CD4-positive, alpha-beta memory T cell (primary cell): ENCODE data around the gene SMC6. TPM values are rescaled to one million over a fixed set of nuclear protein-coding genes. Genes with fewer than 3 reads are reported as not detected.

Source experiments
- CTCF ChIA-PET: fragments of 350-600 bp; sonication (Branson Sonifier 250); formaldehyde crosslinking; loops from one replicate; lab custom pipeline; 2021; ENCODE audit warnings: inconsistent platforms; ENCODE audit not compliant: partially characterized antibody; lab: Charles Lee
- POLR2A ChIA-PET: fragments of 350-600 bp; sonication (Branson Sonifier 250); formaldehyde crosslinking; loops from one replicate; lab custom pipeline; 2021; ENCODE audit not compliant: partially characterized antibody; lab: Charles Lee
- DNase-seq, 5 donors: peaks; one replicate each; pipeline versions ENCODE4 v3.0.0 to v3.0.0-alpha.2; 2020 to 2022; ENCODE audit warnings: mixed read lengths in 1 of 5
- H3K27ac ChIP-seq: one replicate; pipeline ENCODE4 v1.7.0; 2013; ENCODE audit warnings: low read depth, low read length
- H3K27me3 ChIP-seq: 2 replicates; pipeline ENCODE4 v1.7.0; 2013; ENCODE audit warnings: mild to moderate bottlenecking, low read length, moderate library complexity; ENCODE audit not compliant: insufficient read depth
- H3K36me3 ChIP-seq: 2 replicates; pipeline ENCODE4 v1.7.0; 2013; ENCODE audit warnings: mild to moderate bottlenecking, low read length, moderate library complexity; ENCODE audit not compliant: insufficient read depth
- H3K4me1 ChIP-seq: 2 replicates; pipeline ENCODE4 v1.7.0; 2013; ENCODE audit warnings: mild to moderate bottlenecking, low read length, moderate library complexity; ENCODE audit not compliant: insufficient read depth
- H3K4me3 ChIP-seq, 2 donors: one replicate each; pipeline ENCODE4 v1.7.0; 2013; ENCODE audit warnings: low read length in 2 of 2, mild to moderate bottlenecking in 1 of 2
- H3K9me3 ChIP-seq, 2 donors: one replicate each; pipeline ENCODE4 v1.7.0; 2013; ENCODE audit warnings: low read length in 2 of 2, control low read depth in 1 of 2; ENCODE audit not compliant: control insufficient read depth in 1 of 2
- H3K27ac Mint-ChIP-seq, 7 donors: one replicate each; pipeline ENCODE4 v1.8.0; 2020 to 2021; ENCODE audit warnings: mixed read lengths in 7 of 7, mild to moderate bottlenecking in 6 of 7, inconsistent platforms in 3 of 7, moderate library complexity in 3 of 7
- H3K27me3 Mint-ChIP-seq, 2 donors: one replicate each; pipeline ENCODE4 v1.8.0; 2020 to 2021; ENCODE audit warnings: mixed read lengths in 2 of 2
- H3K36me3 Mint-ChIP-seq, 2 donors: one replicate each; pipeline ENCODE4 v1.8.0; 2020 to 2021; ENCODE audit warnings: mixed read lengths in 2 of 2, inconsistent platforms in 1 of 2, mild to moderate bottlenecking in 1 of 2
- H3K4me1 Mint-ChIP-seq, 4 donors: one replicate each; pipeline ENCODE4 v1.8.0; 2020 to 2021; ENCODE audit warnings: mixed read lengths in 4 of 4, mild to moderate bottlenecking in 1 of 4
- H3K4me3 Mint-ChIP-seq, 8 donors: one replicate each; pipeline ENCODE4 v1.8.0; 2020 to 2021; ENCODE audit warnings: mixed read lengths in 8 of 8, mild to moderate bottlenecking in 7 of 8, moderate library complexity in 6 of 8, inconsistent platforms in 3 of 8
- H3K9me3 Mint-ChIP-seq, 8 donors: one replicate each; pipeline ENCODE4 v1.8.0; 2020 to 2021; ENCODE audit warnings: mixed read lengths in 8 of 8, mild to moderate bottlenecking in 5 of 8, inconsistent platforms in 3 of 8, moderate library complexity in 1 of 8
- intact Hi-C: fragments of 100-400 bp; cut with micrococcal nuclease; formaldehyde crosslinking; loops from one replicate; pipeline ENCODE4 v1.15.1; 2023
- polyA plus RNA-seq, 2 donors: library from polyadenylated mRNA; unstranded; fragments of 300-500 nt; fragmentation: Illumina TruSeq; gene quantifications; one replicate each; pipeline ENCODE4 v1.2.3, GENCODE V29; 2021
- total RNA-seq, 2 experiments: library from RNA; stranded (reverse); gene quantifications; one replicate each; pipeline ENCODE4 v1.2.3, GENCODE V29; 2021

Gene SMC6
- total and polyA plus RNA-seq, 4 experiments from 2014 or later: 4.8 to 19.2 (median 17.4) TPM

DNA sequence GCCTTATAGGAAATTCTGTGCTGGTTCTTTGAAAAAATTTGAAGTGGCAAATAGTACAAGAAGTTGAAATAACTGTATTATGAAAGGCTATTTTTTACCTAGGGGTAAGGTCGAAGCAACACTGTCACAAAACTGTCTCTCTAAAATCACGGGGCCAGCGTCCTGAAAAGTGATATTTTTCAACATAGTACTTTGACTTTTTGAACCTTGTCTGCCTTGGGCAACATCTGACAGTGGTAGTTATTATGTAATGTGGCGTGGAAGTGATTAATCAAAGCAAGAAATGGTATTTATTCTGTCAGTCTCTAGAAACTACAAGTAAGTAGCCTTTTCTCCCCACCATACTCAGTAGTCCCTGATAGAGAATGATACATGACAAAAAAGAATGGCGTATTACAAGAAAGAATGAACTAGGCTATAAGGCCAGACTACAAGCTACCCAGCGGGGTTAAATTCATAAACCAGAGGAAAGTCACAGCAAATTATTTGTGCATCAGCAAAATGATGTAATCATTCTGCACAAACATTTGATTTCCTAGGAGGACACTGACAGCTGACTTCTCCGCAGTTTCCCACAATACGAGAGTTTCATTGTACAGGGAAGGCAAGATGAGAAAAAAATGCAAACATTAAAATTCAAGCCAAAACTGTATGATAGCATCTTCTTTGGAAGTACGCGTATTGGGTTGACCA lies 10.2 kb upstream of the SMC6 start:
- Mint-ChIP-seq H3K4me1 (no peaks in the 10 kb centered on the region), H3K27me3 (no peaks in the 10 kb centered on the region), H3K4me3 (no peak overlapping the region), H3K9me3 (no peaks in the 10 kb centered on the region), H3K27ac (no peak overlapping the region), H3K36me3 (peaks cover 1 to 12% of the 10 kb centered on the region in 2 donors)
- no peak for DNase-seq
- H3K27me3 ChIP-seq: no peaks in the 10 kb centered on the region
- no peaks in the 10 kb centered on the region for H3K4me1 ChIP-seq
- intact Hi-C loops: no loop called here
- no peak overlapping the region for H3K27ac ChIP-seq
- no peaks in the 10 kb centered on the region for H3K36me3 ChIP-seq
- no peaks in the 10 kb centered on the region for H3K9me3 ChIP-seq
- no peak overlapping the region for H3K4me3 ChIP-seq
- ChIA-PET POLR2A (no interaction called here), CTCF (no interaction called here)

DNA sequence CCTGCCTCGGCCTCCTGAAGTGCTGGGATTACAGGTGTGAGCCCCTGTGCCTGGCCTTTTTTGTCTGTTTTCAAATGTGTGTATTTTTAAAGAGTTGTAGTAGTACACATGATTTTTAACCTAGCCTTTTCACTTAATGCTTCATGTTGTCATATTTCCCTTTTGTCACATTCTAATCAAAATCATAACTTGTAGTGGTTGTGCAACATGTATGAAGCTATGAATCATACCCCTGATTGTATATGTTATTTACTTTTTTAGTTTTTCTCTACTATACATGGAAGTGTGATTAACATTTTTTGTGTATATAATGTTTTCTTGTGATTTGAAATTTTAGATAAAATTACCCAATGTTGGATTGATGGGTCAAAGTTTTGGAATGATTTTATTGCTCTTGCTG lies 8.8 kb upstream of the SMC6 start:
- POLR2A ChIA-PET: no interaction called here
- H3K4me1 ChIP-seq: no peaks in the 10 kb centered on the region
- no peaks in the 10 kb centered on the region for H3K9me3 Mint-ChIP-seq
- peak overlapping the region in 1 of 7 donors; percentile 13 for H3K27ac Mint-ChIP-seq
- no peaks in the 10 kb centered on the region for H3K27me3 Mint-ChIP-seq
- no peak for DNase-seq
- no peaks in the 10 kb centered on the region for H3K4me1 Mint-ChIP-seq
- no peaks in the 10 kb centered on the region for H3K27me3 ChIP-seq
- no peak overlapping the region for H3K27ac ChIP-seq
- intact Hi-C loops: no loop called here
- H3K4me3 Mint-ChIP-seq: no peak overlapping the region
- CTCF ChIA-PET: no interaction called here
- H3K4me3 ChIP-seq: no peak overlapping the region
- H3K36me3 ChIP-seq: no peaks in the 10 kb centered on the region
- peaks cover 0 to 8% of the 10 kb centered on the region in 2 donors for H3K36me3 Mint-ChIP-seq
- no peaks in the 10 kb centered on the region for H3K9me3 ChIP-seq

DNA sequence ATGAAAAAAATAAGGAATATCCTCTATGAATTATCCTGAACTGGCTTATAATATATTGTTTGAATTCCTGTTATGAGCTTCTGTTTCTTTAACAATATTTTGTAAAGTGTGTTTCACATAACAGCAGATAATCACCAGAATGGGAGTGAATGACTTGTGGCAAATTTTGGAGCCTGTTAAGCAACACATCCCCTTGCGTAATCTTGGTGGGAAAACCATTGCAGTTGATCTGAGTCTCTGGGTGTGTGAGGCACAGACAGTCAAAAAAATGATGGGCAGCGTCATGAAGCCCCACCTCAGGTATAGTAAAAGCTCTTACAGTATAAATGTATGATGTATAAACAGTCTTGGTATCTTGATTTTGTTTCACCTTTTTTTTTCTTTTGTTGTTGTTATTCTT lies 6.2 kb upstream of the SMC6 start:
- H3K27ac ChIP-seq: no peak overlapping the region
- H3K4me3 Mint-ChIP-seq: no peak overlapping the region
- peak overlapping the region in 1 of 7 donors; percentile 10 for H3K27ac Mint-ChIP-seq
- no peaks in the 10 kb centered on the region for H3K27me3 Mint-ChIP-seq
- H3K27me3 ChIP-seq: no peaks in the 10 kb centered on the region
- CTCF ChIA-PET: no interaction called here
- no peaks in the 10 kb centered on the region for H3K36me3 ChIP-seq
- POLR2A ChIA-PET: no interaction called here
- intact Hi-C loops: no loop called here
- no peaks in the 10 kb centered on the region for H3K9me3 ChIP-seq
- peaks cover 2 to 4% (median 2%) of the 10 kb centered on the region in 4 donors for H3K4me1 Mint-ChIP-seq
- H3K4me3 ChIP-seq: no peak overlapping the region
- H3K4me1 ChIP-seq: peaks cover 4% of the 10 kb centered on the region
- DNase-seq: no peak
- peaks cover under 1 to 4% of the 10 kb centered on the region in 2 donors for H3K36me3 Mint-ChIP-seq
- no peaks in the 10 kb centered on the region for H3K9me3 Mint-ChIP-seq

DNA sequence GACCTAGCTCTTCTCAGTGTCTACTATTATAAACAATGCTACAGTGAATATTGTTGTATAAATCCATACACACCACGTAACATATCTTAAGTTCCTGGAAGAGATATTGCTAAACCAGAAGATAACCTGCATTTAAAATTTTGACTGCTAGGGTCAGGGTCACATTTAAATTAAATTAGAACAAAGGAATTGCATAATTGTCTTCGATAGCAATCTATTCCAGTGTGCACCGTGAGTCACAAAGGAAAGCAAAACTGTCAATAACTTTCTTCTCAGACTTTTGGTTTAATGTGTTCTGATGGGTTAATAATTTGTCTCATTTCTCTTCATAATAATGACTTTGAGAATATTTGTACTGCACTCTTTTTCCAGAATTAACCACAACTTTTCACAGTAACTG lies 4.5 kb upstream of the SMC6 start:
- no peak overlapping the region for H3K4me3 ChIP-seq
- H3K9me3 ChIP-seq: no peaks in the 10 kb centered on the region
- H3K27ac Mint-ChIP-seq: no peak overlapping the region
- no peaks in the 10 kb centered on the region for H3K27me3 Mint-ChIP-seq
- no peak overlapping the region for H3K27ac ChIP-seq
- no peak overlapping the region for H3K4me3 Mint-ChIP-seq
- H3K4me1 Mint-ChIP-seq: peaks cover 4 to 10% (median 6%) of the 10 kb centered on the region in 4 donors
- no peaks in the 10 kb centered on the region for H3K36me3 ChIP-seq
- H3K9me3 Mint-ChIP-seq: no peaks in the 10 kb centered on the region
- ChIA-PET CTCF (no interaction called here), POLR2A (no interaction called here)
- no peak for DNase-seq
- peaks cover 9% of the 10 kb centered on the region for H3K4me1 ChIP-seq
- intact Hi-C loops: no loop called here
- H3K27me3 ChIP-seq: no peaks in the 10 kb centered on the region
- peaks cover under 1 to 7% of the 10 kb centered on the region in 2 donors for H3K36me3 Mint-ChIP-seq

DNA sequence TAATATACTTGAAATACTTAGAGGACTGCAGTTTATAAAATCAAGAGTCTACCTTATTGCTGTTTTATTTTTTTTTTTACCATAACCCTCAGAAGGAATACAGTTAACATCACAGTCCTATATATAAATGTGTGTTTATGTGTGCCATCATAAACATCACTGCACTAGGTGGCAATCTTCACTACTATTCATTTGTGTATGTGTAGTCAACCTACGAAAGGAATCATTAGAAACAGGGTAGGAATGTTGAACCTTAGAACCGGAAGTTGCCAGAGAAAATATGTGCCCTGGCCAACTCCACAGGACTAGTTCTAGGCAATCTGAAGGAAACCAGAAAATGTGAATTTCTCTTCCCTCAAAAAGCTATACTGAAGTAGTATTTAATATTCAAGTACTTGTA lies 3.7 kb upstream of the SMC6 start:
- Histone ChIP-seq H3K27ac (no peak overlapping the region), H3K4me3 (no peak overlapping the region), H3K9me3 (no peaks in the 10 kb centered on the region), H3K27me3 (no peaks in the 10 kb centered on the region), H3K4me1 (peaks cover 17% of the 10 kb centered on the region), H3K36me3 (no peaks in the 10 kb centered on the region)
- ChIA-PET POLR2A (no interaction called here), CTCF (no interaction called here)
- no peaks in the 10 kb centered on the region for H3K9me3 Mint-ChIP-seq
- peaks cover 0 to 9% of the 10 kb centered on the region in 2 donors for H3K36me3 Mint-ChIP-seq
- intact Hi-C loops: no loop called here
- H3K4me3 Mint-ChIP-seq: no peak overlapping the region
- peaks cover 10 to 18% (median 13%) of the 10 kb centered on the region in 4 donors for H3K4me1 Mint-ChIP-seq
- DNase-seq: no peak
- peak overlapping the region in 1 of 7 donors; percentile 4 for H3K27ac Mint-ChIP-seq
- no peaks in the 10 kb centered on the region for H3K27me3 Mint-ChIP-seq

DNA sequence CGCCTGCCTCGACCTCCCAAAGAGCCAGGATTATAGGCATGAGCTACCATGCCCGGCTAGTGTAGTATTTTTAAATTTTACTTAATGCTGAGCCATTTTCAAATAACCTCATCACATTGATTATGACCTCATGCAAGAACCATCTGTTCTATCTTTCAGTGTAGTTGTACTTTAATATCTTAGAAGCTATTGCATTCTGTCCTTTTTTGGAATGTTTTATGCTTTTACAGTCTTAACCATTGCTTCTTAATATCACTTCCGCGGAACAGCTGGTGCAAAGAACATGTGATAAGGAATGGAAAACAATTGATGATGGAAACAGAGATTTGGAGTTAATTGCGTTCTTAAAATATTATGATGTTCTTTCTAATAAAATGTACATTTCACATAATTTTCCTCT lies 3.1 kb upstream of the SMC6 start:
- ChIA-PET POLR2A (no interaction called here), CTCF (interaction anchor here (1.7 kb wide), 1 partner anchor 37 kb away, joined by 4 read pairs; no protein-coding TSS in a partner anchor)
- Mint-ChIP-seq H3K27me3 (no peaks in the 10 kb centered on the region), H3K36me3 (peaks cover 0 to 9% of the 10 kb centered on the region in 2 donors), H3K4me3 (no peak overlapping the region), H3K4me1 (peaks cover 14 to 24% (median 18%) of the 10 kb centered on the region in 4 donors), H3K27ac (no peak overlapping the region), H3K9me3 (no peaks in the 10 kb centered on the region)
- no peak overlapping the region for H3K4me3 ChIP-seq
- no peaks in the 10 kb centered on the region for H3K27me3 ChIP-seq
- intact Hi-C loops: no loop called here
- no peak overlapping the region for H3K27ac ChIP-seq
- no peaks in the 10 kb centered on the region for H3K9me3 ChIP-seq
- H3K36me3 ChIP-seq: no peaks in the 10 kb centered on the region
- no peak for DNase-seq
- H3K4me1 ChIP-seq: peaks cover 22% of the 10 kb centered on the region

DNA sequence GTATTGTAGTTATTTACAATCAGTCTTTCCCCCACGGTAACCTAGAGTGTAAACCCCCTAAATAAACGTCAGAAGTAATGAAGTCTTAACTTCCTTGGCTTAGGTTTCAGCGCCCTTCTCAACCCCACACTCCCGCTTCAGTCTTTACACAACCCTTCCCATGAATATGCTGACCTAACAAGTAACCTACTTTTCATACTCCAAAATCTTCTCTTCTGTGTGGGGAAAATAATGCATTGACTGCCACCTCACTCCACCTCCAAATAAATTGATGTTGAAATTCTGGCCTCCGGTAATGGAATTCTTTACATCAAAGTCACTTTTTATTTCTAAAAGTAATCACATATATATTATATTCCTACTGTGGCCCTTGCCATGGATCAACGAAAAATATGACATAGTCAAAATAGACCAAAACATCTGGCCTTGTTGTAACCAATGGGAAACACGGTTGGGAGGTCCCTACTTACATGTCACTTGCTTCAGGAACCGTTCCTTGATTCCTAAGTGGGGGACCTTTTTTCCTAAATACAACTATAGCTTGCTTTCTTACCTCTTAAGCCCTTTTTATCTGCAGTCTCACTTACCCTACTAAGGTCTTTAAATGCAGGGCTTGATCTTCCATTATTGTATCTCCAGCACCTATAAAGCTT lies 1.3 kb upstream of the SMC6 start:
- Histone ChIP-seq H3K4me3 (peak overlapping the region; percentile 86 to 90), H3K36me3 (no peaks in the 10 kb centered on the region), H3K4me1 (peaks cover 29% of the 10 kb centered on the region), H3K27ac (peak overlapping the region; percentile 95), H3K9me3 (no peaks in the 10 kb centered on the region), H3K27me3 (no peaks in the 10 kb centered on the region)
- intact Hi-C loops: loop anchor here (1.0 kb wide), 1 partner anchor 805 kb away; the partner anchor contains the start of gene RDH14
- DNase-seq: peak in 1 of 5 donors; percentile 19
- Mint-ChIP-seq H3K27ac (peak overlapping the region; percentile 95 to 99 (median 97)), H3K27me3 (no peaks in the 10 kb centered on the region), H3K9me3 (no peaks in the 10 kb centered on the region), H3K4me1 (peaks cover 17 to 32% (median 22%) of the 10 kb centered on the region in 4 donors), H3K4me3 (peak overlapping the region; percentile 90 to 97 (median 94)), H3K36me3 (peaks cover 0 to 9% of the 10 kb centered on the region in 2 donors)
- ChIA-PET POLR2A (no interaction called here), CTCF (interaction anchor here (0.9 to 1.7 kb wide), 3 partner anchors 35 to 37 kb away, joined by 3 to 4 read pairs (median 4); no protein-coding TSS in a partner anchor)
